CD8-positive, alpha-beta memory T cell (primary cell): ENCODE results near the gene PLCL2. TPM values are rescaled to one million over a fixed set of nuclear protein-coding genes. Genes with fewer than 3 reads are reported as not detected.

Source experiments
- CTCF ChIA-PET: fragments of 350-600 bp; sonication (Branson Sonifier 250); formaldehyde crosslinking; loops from one replicate; lab custom pipeline; 2021; ENCODE audit warnings: antibody characterized with exemption; lab: Charles Lee
- POLR2A ChIA-PET: fragments of 350-600 bp; sonication (Branson Sonifier 250); formaldehyde crosslinking; loops from one replicate; lab custom pipeline; 2021; ENCODE audit warnings: antibody characterized with exemption; lab: Charles Lee
- DNase-seq, 5 donors: peaks; one replicate each; pipeline versions ENCODE4 v3.0.0 to v3.0.0-alpha.2; 2020 to 2022; ENCODE audit warnings: mixed read lengths in 1 of 5
- H3K27ac ChIP-seq: one replicate; pipeline ENCODE4 v1.7.0; 2013; ENCODE audit warnings: low read depth, mild to moderate bottlenecking, low read length, moderate library complexity
- H3K27me3 ChIP-seq: 2 replicates; pipeline ENCODE4 v1.7.0; 2013; ENCODE audit warnings: low read length, mild to moderate bottlenecking; ENCODE audit not compliant: insufficient read depth, poor library complexity, severe bottlenecking
- H3K36me3 ChIP-seq: 2 replicates; pipeline ENCODE4 v1.7.0; 2013; ENCODE audit warnings: mild to moderate bottlenecking, low read length, moderate library complexity; ENCODE audit not compliant: insufficient read depth
- H3K4me1 ChIP-seq: 2 replicates; pipeline ENCODE4 v1.7.0; 2013; ENCODE audit warnings: mild to moderate bottlenecking, low read length, moderate library complexity; ENCODE audit not compliant: insufficient read depth
- H3K4me3 ChIP-seq: 2 replicates; pipeline ENCODE4 v1.7.0; 2013; ENCODE audit warnings: mild to moderate bottlenecking, low read length
- H3K9me3 ChIP-seq: 2 replicates; pipeline ENCODE4 v1.7.0; 2013; ENCODE audit warnings: mild to moderate bottlenecking, low read length
- H3K27ac Mint-ChIP-seq, 8 donors: one replicate each; pipeline ENCODE4 v1.8.0; 2020 to 2021; ENCODE audit warnings: mixed read lengths in 8 of 8, mild to moderate bottlenecking in 6 of 8, inconsistent platforms in 3 of 8, moderate library complexity in 3 of 8
- H3K27me3 Mint-ChIP-seq, 2 donors: one replicate each; pipeline ENCODE4 v1.8.0; 2020 to 2021; ENCODE audit warnings: mixed read lengths in 2 of 2, mild to moderate bottlenecking in 1 of 2, moderate library complexity in 1 of 2
- H3K36me3 Mint-ChIP-seq, 3 donors: one replicate each; pipeline ENCODE4 v1.8.0; 2020 to 2021; ENCODE audit warnings: mixed read lengths in 3 of 3, inconsistent platforms in 1 of 3, mild to moderate bottlenecking in 1 of 3
- H3K4me1 Mint-ChIP-seq, 3 donors: one replicate each; pipeline ENCODE4 v1.8.0; 2020 to 2021; ENCODE audit warnings: mixed read lengths in 3 of 3, inconsistent platforms in 1 of 3, mild to moderate bottlenecking in 1 of 3
- H3K4me3 Mint-ChIP-seq, 7 donors: one replicate each; pipeline ENCODE4 v1.8.0; 2020 to 2021; ENCODE audit warnings: mixed read lengths in 7 of 7, mild to moderate bottlenecking in 6 of 7, moderate library complexity in 4 of 7, inconsistent platforms in 2 of 7
- H3K9me3 Mint-ChIP-seq, 5 donors: one replicate each; pipeline ENCODE4 v1.8.0; 2020 to 2022; ENCODE audit warnings: mixed read lengths in 5 of 5, mild to moderate bottlenecking in 3 of 5, moderate library complexity in 2 of 5, inconsistent platforms in 1 of 5
- polyA plus RNA-seq: library from polyadenylated mRNA; unstranded; fragments of 300-500 nt; fragmentation: Illumina TruSeq; gene quantifications from one replicate; pipeline ENCODE4 v1.2.3, GENCODE V29; 2021
- total RNA-seq, 2 experiments: library from RNA; stranded (reverse); gene quantifications; one replicate each; pipeline ENCODE4 v1.2.3, GENCODE V29; 2021

PLCL2 gene
- total and polyA plus RNA-seq, 3 experiments from 2014 or later, result 22.2 to 94.9 (median 22.8) TPM

DNA sequence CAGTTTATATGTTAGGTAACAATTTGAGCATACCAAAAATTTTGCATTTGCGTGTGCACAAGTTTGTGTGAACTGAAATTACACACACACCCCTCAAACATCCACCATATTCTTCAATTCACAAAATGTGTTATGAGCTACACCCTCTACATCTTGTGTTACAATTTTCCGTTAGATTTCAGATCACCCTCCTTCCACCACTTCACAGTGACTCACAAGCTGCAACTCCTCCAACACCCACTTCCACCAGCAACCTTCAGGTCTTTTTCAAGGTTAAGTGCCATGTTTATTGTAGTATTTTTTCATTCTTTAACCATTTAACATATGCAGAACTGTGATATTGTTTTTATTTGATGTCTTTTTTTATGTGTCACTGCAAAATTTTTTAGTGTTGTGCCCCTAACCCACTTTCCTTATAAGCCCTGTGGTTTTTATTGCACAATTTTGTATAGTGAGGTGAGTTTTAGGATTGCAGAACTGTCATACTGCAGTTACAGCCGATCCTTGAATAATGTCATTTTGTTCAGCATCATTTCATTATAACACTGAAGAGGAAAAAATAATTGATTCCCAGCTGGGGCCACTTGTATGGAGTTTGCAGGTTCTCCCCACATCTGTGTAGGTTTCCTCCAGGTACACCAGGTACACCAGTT lies 148.9 kb downstream of the PLCL2 start:
- H3K4me3 Mint-ChIP-seq, result no peak overlapping the region
- peaks cover 0 to 27% (median 15%) of the 10 kb centered on the region in 3 donors for H3K36me3 Mint-ChIP-seq
- no peaks in the 10 kb centered on the region for H3K27me3 Mint-ChIP-seq
- peak overlapping the region in 2 of 8 donors; percentile 9 to 21 for H3K27ac Mint-ChIP-seq
- no peak for DNase-seq
- H3K27me3 ChIP-seq, result no peaks in the 10 kb centered on the region
- no peaks in the 10 kb centered on the region for H3K9me3 Mint-ChIP-seq
- H3K4me1 ChIP-seq, result peaks cover 27% of the 10 kb centered on the region
- H3K4me1 Mint-ChIP-seq, result peaks cover 69 to 92% (median 88%) of the 10 kb centered on the region in 3 donors
- no peak overlapping the region for H3K4me3 ChIP-seq
- ChIA-PET POLR2A (interaction anchor here (0.9 kb wide), 1 partner anchor 41 kb away, joined by 3 read pairs; no protein-coding TSS in a partner anchor), CTCF (no interaction called here)
- H3K27ac ChIP-seq, result no peak overlapping the region
- no peaks in the 10 kb centered on the region for H3K36me3 ChIP-seq
- no peaks in the 10 kb centered on the region for H3K9me3 ChIP-seq

- H3K27ac Mint-ChIP-seq, result peak overlapping the region in 1 of 8 donors; percentile 59
- Histone ChIP-seq H3K36me3 (no peaks in the 10 kb centered on the region), H3K4me1 (peaks cover 19% of the 10 kb centered on the region), H3K4me3 (no peak overlapping the region), H3K27me3 (no peaks in the 10 kb centered on the region), H3K27ac (no peak overlapping the region), H3K9me3 (no peaks in the 10 kb centered on the region)
- peaks cover 68 to 92% (median 88%) of the 10 kb centered on the region in 3 donors for H3K4me1 Mint-ChIP-seq
- no peaks in the 10 kb centered on the region for H3K27me3 Mint-ChIP-seq
- ChIA-PET POLR2A (no interaction called here), CTCF (no interaction called here)
- peaks cover 0 to 26% (median 12%) of the 10 kb centered on the region in 3 donors for H3K36me3 Mint-ChIP-seq
- DNase-seq, result no peak
- H3K4me3 Mint-ChIP-seq, result no peak overlapping the region
- H3K9me3 Mint-ChIP-seq, result no peaks in the 10 kb centered on the region
Measured at GRCh38 chr3:17035033-17035432, 150.3 kb downstream of the PLCL2 start.

DNA sequence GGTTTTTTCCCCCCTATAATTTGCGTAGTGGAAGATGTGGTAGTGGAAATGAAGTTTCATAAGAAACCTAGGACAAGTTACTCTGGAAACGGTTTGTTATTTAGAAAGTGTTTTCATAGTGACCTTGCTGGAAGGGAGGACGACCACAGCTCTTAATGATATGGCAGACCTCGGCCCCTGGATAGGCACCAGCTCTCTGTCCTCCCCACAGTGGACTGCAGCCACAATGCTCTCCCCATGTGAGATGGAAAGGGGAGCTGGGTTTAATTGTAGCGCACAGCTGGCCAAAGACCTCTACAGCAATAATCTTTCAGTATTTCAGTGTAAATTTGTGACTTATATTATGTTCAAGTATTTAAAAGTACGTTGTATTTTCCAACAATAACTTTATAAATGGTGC lies 151.2 kb downstream of the PLCL2 start:
- Histone ChIP-seq H3K27me3 (no peaks in the 10 kb centered on the region), H3K9me3 (no peaks in the 10 kb centered on the region), H3K4me3 (no peak overlapping the region), H3K27ac (no peak overlapping the region), H3K36me3 (no peaks in the 10 kb centered on the region), H3K4me1 (peaks cover 12% of the 10 kb centered on the region)
- POLR2A ChIA-PET, result no interaction called here
- Mint-ChIP-seq H3K4me3 (no peak overlapping the region), H3K27me3 (no peaks in the 10 kb centered on the region), H3K36me3 (peaks cover 0 to 29% (median 12%) of the 10 kb centered on the region in 3 donors), H3K9me3 (no peaks in the 10 kb centered on the region), H3K4me1 (peaks cover 62 to 92% (median 88%) of the 10 kb centered on the region in 3 donors), H3K27ac (no peak overlapping the region)
- CTCF ChIA-PET, result no interaction called here
- no peak for DNase-seq

DNA sequence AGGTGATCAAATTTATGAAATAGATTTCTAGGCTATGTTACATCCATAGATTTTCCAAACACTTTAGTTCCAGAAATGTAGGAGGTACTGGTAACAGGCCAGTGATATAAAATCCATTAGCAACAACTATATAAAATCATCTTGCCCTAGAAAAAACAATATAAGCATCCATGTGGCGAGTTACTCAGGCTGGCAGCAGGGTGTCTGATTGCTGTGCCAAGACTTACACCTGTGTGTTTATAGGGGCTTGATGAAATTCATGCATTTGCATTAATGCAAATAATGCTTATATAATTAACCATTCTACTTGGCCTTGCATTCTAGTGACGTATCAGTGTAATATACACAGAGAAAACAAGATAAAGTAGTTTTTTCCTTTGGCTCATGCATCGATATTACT lies 153.4 kb downstream of the PLCL2 start:
- ChIA-PET CTCF (no interaction called here), POLR2A (no interaction called here)
- no peak overlapping the region for H3K4me3 ChIP-seq
- H3K36me3 Mint-ChIP-seq, result peaks cover 4 to 36% (median 15%) of the 10 kb centered on the region in 3 donors
- H3K9me3 ChIP-seq, result no peaks in the 10 kb centered on the region
- no peaks in the 10 kb centered on the region for H3K27me3 Mint-ChIP-seq
- peaks cover 7% of the 10 kb centered on the region for H3K4me1 ChIP-seq
- H3K27ac Mint-ChIP-seq, result no peak overlapping the region
- peaks cover 48 to 83% (median 77%) of the 10 kb centered on the region in 3 donors for H3K4me1 Mint-ChIP-seq
- DNase-seq, result no peak
- H3K9me3 Mint-ChIP-seq, result no peaks in the 10 kb centered on the region
- no peak overlapping the region for H3K4me3 Mint-ChIP-seq
- no peaks in the 10 kb centered on the region for H3K27me3 ChIP-seq
- H3K36me3 ChIP-seq, result peaks cover 4% of the 10 kb centered on the region
- no peak overlapping the region for H3K27ac ChIP-seq

DNA sequence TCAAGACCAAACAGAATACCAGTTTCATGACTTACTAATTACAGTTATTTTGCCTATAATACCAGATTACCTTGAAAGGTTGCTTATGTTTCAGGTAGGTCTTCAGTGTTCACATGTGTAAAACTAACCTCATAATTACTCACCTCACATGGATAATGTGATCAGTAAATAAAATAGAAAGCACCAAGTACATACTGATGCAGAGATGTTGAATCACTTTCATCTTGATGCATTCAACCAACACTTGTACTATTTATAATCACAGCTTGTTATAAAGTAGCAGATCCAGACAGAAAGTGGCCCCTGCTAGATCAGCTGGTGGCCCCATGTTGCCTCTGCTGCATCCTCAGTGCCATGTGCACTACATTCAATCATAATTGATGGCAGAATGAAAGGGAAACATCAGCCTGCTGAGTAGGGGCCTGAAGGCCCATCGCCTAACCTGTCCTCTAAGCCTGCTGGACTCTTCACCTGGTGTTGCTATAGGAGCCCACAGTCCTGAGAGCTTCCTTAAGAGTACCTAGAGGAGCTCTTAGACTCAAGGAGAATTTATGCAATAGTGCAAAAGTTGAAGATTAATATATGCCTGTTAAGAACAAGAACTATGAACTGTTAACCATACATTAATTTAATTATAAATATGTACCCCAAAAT lies 154.3 kb downstream of the PLCL2 start:
- Histone ChIP-seq H3K27me3 (no peaks in the 10 kb centered on the region), H3K4me3 (no peak overlapping the region), H3K27ac (no peak overlapping the region), H3K9me3 (no peaks in the 10 kb centered on the region), H3K36me3 (peaks cover 4% of the 10 kb centered on the region), H3K4me1 (peaks cover 7% of the 10 kb centered on the region)
- no peak for DNase-seq
- peaks cover 46 to 80% (median 73%) of the 10 kb centered on the region in 3 donors for H3K4me1 Mint-ChIP-seq
- CTCF ChIA-PET, result interaction anchor here (1.2 to 1.6 kb wide), 2 partner anchors 9 to 155 kb away, joined by 4 to 7 read pairs; partner anchors contain the start of gene PLCL2
- no peak overlapping the region for H3K4me3 Mint-ChIP-seq
- no peaks in the 10 kb centered on the region for H3K27me3 Mint-ChIP-seq
- POLR2A ChIA-PET, result no interaction called here
- peak overlapping the region in 3 of 8 donors; percentile 42 to 76 (median 61) for H3K27ac Mint-ChIP-seq
- peaks cover 4 to 43% (median 17%) of the 10 kb centered on the region in 3 donors for H3K36me3 Mint-ChIP-seq
- no peaks in the 10 kb centered on the region for H3K9me3 Mint-ChIP-seq

GRCh38 chr3:17039594-17039993 lies 154.8 kb downstream of the PLCL2 start:
- Mint-ChIP-seq H3K27ac (peak overlapping the region in 5 of 8 donors; percentile 13 to 76 (median 42)), H3K4me3 (peak overlapping the region in 4 of 7 donors; percentile 10 to 67 (median 54)), H3K9me3 (no peaks in the 10 kb centered on the region), H3K4me1 (peaks cover 47 to 82% (median 74%) of the 10 kb centered on the region in 3 donors), H3K27me3 (no peaks in the 10 kb centered on the region), H3K36me3 (peaks cover 4 to 46% (median 19%) of the 10 kb centered on the region in 3 donors)
- Histone ChIP-seq H3K27ac (no peak overlapping the region), H3K27me3 (no peaks in the 10 kb centered on the region), H3K36me3 (peaks cover 4% of the 10 kb centered on the region), H3K9me3 (no peaks in the 10 kb centered on the region), H3K4me3 (no peak overlapping the region), H3K4me1 (peaks cover 7% of the 10 kb centered on the region)
- POLR2A ChIA-PET, result no interaction called here
- no peak for DNase-seq
- CTCF ChIA-PET, result interaction anchor here (1.2 to 1.6 kb wide), 2 partner anchors 10 to 155 kb away, joined by 4 to 7 read pairs; partner anchors contain the start of gene PLCL2

GRCh38 chr3:17040322-17040989 lies 155.7 kb downstream of the PLCL2 start:
- Mint-ChIP-seq H3K4me3 (no peak overlapping the region), H3K4me1 (peaks cover 48 to 81% (median 74%) of the 10 kb centered on the region in 3 donors), H3K36me3 (peaks cover 11 to 45% (median 24%) of the 10 kb centered on the region in 3 donors), H3K27ac (peak overlapping the region in 1 of 8 donors; percentile 67), H3K27me3 (no peaks in the 10 kb centered on the region), H3K9me3 (no peaks in the 10 kb centered on the region)
- Histone ChIP-seq H3K9me3 (no peaks in the 10 kb centered on the region), H3K4me1 (peaks cover 7% of the 10 kb centered on the region), H3K36me3 (peaks cover 4% of the 10 kb centered on the region), H3K27me3 (no peaks in the 10 kb centered on the region), H3K4me3 (no peak overlapping the region), H3K27ac (no peak overlapping the region)
- ChIA-PET CTCF (interaction anchor here (1.3 to 1.6 kb wide), 2 partner anchors 11 to 15 kb away, joined by 4 to 5 read pairs; no protein-coding TSS in a partner anchor), POLR2A (interaction anchor here (0.6 kb wide), 1 partner anchor 28 kb away, joined by 3 read pairs; no protein-coding TSS in a partner anchor)
- no peak for DNase-seq
